Renal cortex interstitium (tissue), 15 donors: ENCODE results near the gene ZYG11A. TPM values are rescaled to one million over a fixed set of nuclear protein-coding genes. Genes with fewer than 3 reads are reported as not detected.
"Not testable (repeated sequence)": the region's sequence is repeated elsewhere in the genome, so short reads cannot be mapped to it uniquely, and the experiment has no call there.

Experiments used
- DNase-seq, 11 donors: peaks; one replicate each; pipeline ENCODE4 v3.0.0-alpha.2; 2013; ENCODE audit warnings: low read depth in 9 of 11, low spot score in 4 of 11; ENCODE audit errors: extremely low read depth in 1 of 11
- long read RNA-seq, 16 experiments: transcript quantifications; one replicate each; lab custom pipeline, GENCODE V29; 2026
- polyA plus RNA-seq, 3 donors: library from polyadenylated mRNA; unstranded; fragments of 120-200 nt; gene quantifications; one replicate each; pipeline ENCODE4 v1.2.1, GENCODE V29; 2013; ENCODE audit not compliant: insufficient read length in 3 of 3

Gene ZYG11A
- polyA plus RNA-seq = under 1 TPM; 0.11 to 0.17 (median 0.14) TPM
- long read RNA-seq, donor 1 = 0 reads
- long read RNA-seq, donor 2 = 0 reads
- long read RNA-seq, donor 3, partial matches to known transcripts = 19 of 60 reads
- long read RNA-seq, donor 3, other reads (novel, unspliced or antisense) = 41 of 60 reads
- long read RNA-seq, donor 4 = 0 reads
- long read RNA-seq, donor 5 = 0 reads
- long read RNA-seq, donor 6 = 0 reads
- long read RNA-seq, donor 7 = 0 reads
- long read RNA-seq, donor 8 = 0 reads
- long read RNA-seq, donor 9 = 0 reads
- long read RNA-seq, donor 10 = 0 reads
- long read RNA-seq, donor 11 = 0 reads
- long read RNA-seq, donor 12 = 0 reads
- long read RNA-seq, donor 13 = 0 reads
- long read RNA-seq, donor 14 = 0 reads
- long read RNA-seq, donor 15 = 0 reads
- long read RNA-seq, donor 16 = 0 reads

DNA sequence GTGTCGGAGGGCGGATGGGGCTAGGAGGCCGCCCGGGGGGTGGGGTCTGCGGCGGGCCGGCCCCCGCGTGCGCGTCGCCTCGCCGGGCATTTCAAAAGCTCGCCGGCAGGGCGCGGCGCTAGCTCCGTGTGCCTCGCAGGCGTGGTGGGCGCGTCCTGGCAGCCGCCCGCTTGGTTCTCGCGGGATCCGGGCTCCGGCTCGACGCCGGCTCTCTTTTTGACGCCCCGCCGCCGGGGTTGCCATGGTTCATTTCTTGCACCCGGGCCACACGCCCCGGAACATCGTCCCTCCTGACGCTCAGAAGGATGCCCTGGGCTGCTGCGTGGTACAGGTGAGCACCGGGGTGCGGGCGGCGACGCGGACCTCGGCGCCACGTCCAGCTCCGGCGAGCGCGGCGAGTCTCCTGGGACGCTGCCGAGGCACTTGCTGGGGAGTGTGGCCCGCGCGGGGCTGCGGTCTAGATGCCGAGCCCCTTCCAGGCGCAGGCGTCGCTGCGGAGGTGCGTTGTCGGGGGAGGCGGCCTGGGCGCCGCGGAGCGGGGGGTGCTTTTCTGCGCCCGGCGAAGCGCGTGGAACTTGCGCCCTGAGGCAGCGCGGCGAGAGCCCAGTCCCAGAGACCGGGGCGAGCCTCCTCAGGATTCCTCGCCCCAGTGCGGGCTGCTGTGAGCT, at the start of gene ZYG11A:
Gene ZYG11A, plus strand, starts transcription at position 118 of the 668 bp plus-strand sequence. Its CDS starts 124 bp downstream, at position 242.
- DNase-seq = peak in 9 of 11 donors; percentile 31 to 69 (median 49)

DNA sequence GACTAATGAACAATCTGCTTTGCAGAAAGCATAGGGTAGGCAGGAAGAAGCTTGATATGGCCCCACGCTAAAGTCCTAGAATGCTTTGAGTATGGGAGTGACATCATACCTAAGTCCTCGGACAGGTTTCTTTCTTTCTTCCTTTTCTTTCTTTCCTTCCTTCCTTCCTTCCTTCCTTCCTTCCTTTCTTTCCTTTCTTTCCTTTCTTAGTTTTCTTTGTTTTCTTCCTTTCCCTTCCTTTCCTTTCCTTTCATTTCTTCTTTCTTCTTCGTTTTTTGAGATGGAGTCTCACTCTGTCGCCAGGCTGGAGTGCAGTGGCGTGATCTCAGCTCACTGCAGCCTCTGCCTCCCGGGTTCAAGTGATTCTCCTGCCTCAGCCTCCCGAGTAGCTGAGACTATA, 48.8 kb upstream of the ZYG11A start:
- not testable (repeated sequence) for DNase-seq

- no peak for DNase-seq
Measured at GRCh38 chr1:52795464-52795863, 47.1 kb upstream of the ZYG11A start.

GRCh38 chr1:52798331-52798730, 44.2 kb upstream of the ZYG11A start:
- no peak for DNase-seq

GRCh38 chr1:52801011-52801410, 41.5 kb upstream of the ZYG11A start:
- DNase-seq = no peak

DNA sequence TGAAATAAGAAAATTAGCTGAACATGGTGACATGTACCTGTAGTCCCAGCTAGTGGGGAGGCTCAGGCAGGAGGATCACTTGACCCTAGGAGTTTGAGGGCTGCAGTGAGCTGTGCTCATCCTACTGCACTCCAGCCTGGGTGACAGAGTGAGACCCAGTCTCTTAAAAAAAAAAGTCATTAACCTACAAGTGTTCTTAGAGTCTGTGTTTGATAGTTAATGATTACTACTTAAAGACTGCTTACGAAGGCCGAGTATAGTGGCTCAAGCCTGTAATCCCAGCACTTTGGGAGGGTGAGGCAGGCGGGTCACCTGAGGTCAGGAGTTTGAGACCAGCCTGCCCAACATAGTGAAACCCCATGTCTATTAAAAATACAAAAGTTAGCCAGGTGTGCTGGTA, 38.5 kb upstream of the ZYG11A start:
- not testable (repeated sequence) for DNase-seq

GRCh38 chr1:52814465-52814864, 28.1 kb upstream of the ZYG11A start:
- no peak for DNase-seq

GRCh38 chr1:52820830-52821229, 21.7 kb upstream of the ZYG11A start:
- not testable (repeated sequence) for DNase-seq

DNA sequence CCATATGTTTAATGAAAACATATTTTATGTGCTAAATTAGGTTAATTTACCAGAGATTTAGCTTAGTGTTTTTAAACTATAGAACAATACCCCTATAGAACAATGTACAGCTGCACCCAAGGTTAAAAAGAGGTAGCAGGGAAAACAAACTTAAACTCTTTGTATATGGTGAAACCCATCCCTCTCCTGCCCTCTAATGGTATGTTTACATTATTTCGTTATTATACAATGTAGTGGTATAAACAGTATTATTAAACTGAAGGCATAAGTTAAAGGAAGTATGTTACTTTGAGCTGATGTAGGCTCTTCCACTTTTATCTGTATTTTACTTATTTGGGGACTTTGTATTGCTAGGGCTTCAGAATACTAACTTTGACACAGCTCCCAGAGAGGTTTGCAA, 16.7 kb upstream of the ZYG11A start:
- no peak for DNase-seq

DNA sequence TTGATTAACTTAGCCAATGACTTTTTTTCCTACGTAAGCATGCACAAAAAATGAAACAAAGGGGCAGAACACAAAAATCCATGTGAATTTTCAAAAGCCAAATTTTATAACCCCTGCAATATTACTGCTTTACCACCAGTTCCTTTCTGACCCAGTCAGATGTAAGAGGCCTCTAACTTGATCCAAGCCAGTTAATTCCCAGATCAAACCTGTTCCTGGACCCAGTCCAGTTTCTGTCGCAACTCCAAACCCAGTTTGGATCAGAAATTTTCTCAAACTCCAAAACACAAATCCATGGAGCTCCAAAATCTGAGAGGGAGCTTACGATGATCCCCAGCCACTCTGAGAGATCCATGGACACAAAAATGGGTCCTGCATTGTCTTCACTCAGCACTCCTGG, 7.8 kb upstream of the ZYG11A start:
- no peak for DNase-seq

GRCh38 chr1:52836035-52836434, 6.5 kb upstream of the ZYG11A start:
- no peak for DNase-seq

GRCh38 chr1:52839175-52839574, 3.4 kb upstream of the ZYG11A start:
- DNase-seq = not testable (repeated sequence)

GRCh38 chr1:52845119-52845518, 2.6 kb downstream of the ZYG11A start:
- DNase-seq = not testable (repeated sequence)

DNA sequence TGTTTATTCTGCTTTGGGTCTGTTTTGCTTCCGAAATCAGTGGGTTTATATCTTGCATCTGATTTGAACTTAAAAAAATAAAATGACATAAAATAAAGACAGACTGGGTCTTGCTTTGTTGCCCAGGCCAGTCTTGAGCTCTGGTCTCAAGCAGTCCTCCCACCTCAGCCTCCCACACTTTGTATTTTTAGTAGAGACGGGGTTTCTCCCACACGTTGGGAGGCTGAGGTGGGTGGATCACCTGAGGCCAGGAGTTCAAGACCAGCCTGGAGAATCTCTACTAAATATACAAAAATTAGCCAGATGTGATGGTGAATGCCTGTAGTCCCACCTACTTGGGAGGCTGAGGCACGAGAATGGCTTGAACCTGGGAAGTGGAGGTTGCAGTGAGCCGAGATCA, 5.9 kb downstream of the ZYG11A start:
- DNase-seq = no peak

GRCh38 chr1:52850951-52851350, 8.4 kb downstream of the ZYG11A start:
- no peak for DNase-seq

- no peak for DNase-seq
Measured at GRCh38 chr1:52852854-52853253, 10.3 kb downstream of the ZYG11A start.

GRCh38 chr1:52855584-52855983, 13.0 kb downstream of the ZYG11A start:
- no peak for DNase-seq

GRCh38 chr1:52856026-52856425, 13.5 kb downstream of the ZYG11A start:
- no peak for DNase-seq

- DNase-seq = no peak
Measured at GRCh38 chr1:52857443-52857842, 14.9 kb downstream of the ZYG11A start.

DNA sequence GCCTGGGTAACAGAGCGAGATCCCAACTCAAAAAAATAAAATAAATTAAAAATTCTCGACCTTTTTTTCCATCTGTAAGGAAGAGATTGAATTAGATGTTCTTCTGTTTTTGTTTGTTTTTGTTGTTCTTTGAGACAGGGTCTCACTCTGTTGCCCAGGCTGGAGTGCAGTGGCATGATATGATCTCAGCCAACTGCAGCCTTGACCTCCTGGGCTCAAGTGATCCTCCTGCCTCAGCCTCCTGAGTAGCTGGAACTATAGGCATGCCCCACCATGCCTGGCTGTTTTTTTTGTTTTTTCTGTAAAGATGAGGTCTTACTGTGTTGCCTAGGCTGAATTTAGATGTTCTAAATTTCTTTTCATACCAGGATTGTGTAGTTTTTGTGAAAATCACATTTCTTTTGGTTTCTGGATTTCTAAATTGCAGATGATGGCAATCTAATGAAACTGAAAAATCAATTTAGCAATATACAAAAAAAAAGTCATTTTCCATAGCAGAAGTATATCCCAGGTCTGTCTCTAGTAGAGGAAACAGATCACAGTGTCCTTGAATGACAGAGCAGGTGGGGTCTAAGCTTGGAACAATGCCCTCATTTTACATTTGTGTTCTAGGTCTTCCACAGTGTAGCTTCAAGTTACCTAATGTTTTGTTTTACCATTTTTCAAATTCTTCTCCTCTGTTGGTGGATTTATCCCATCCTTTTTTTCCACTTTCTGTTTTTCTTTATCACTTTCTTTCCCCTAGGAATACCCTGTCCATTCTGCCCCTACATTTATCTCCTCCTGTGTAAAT, 20.3 kb downstream of the ZYG11A start:
- no peak for DNase-seq
